Activated naive CD4-positive, alpha-beta T cell treated with anti-CD3 and anti-CD28 coated beads, Interleukin-2, amount 50 U/mL, for 24 hours (primary cell): ENCODE measurements around the gene BCR.
"Not testable (repeated sequence)": the region's sequence is repeated elsewhere in the genome, so short reads cannot be mapped to it uniquely, and the experiment has no call there.

ENCODE experiments used
- H3K27ac Mint-ChIP-seq: one replicate; pipeline ENCODE4 v1.8.0; 2021; ENCODE audit warnings: mild to moderate bottlenecking, mixed read lengths
- H3K27me3 Mint-ChIP-seq: one replicate; pipeline ENCODE4 v1.8.0; 2021; ENCODE audit warnings: mixed read lengths
- H3K36me3 Mint-ChIP-seq: one replicate; pipeline ENCODE4 v1.8.0; 2021; ENCODE audit warnings: mixed read lengths
- H3K4me1 Mint-ChIP-seq: one replicate; pipeline ENCODE4 v1.8.0; 2021; ENCODE audit warnings: mixed read lengths
- H3K4me3 Mint-ChIP-seq: one replicate; pipeline ENCODE4 v1.8.0; 2021; ENCODE audit warnings: mild to moderate bottlenecking, mixed read lengths
- H3K9me3 Mint-ChIP-seq: one replicate; pipeline ENCODE4 v1.8.0; 2021; ENCODE audit warnings: mixed read lengths

BCR gene

GRCh38 chr22:23353004-23353403 lies 172.7 kb downstream of the BCR start:
- Mint-ChIP-seq H3K4me3 (no peak overlapping the region), H3K36me3 (no peaks in the 10 kb centered on the region), H3K9me3 (no peaks in the 10 kb centered on the region), H3K27me3 (peaks cover 4% of the 10 kb centered on the region), H3K27ac (no peak overlapping the region), H3K4me1 (no peaks in the 10 kb centered on the region)

GRCh38 chr22:23353696-23354095 lies 173.4 kb downstream of the BCR start:
- H3K27ac Mint-ChIP-seq = no peak overlapping the region
- H3K4me3 Mint-ChIP-seq = no peak overlapping the region
- H3K4me1 Mint-ChIP-seq = no peaks in the 10 kb centered on the region

GRCh38 chr22:23356094-23356493 lies 175.8 kb downstream of the BCR start:
- H3K36me3 Mint-ChIP-seq = no peaks in the 10 kb centered on the region
- H3K27me3 Mint-ChIP-seq = peaks cover 3% of the 10 kb centered on the region
- H3K4me3 Mint-ChIP-seq = no peak overlapping the region
- H3K9me3 Mint-ChIP-seq = no peaks in the 10 kb centered on the region
- H3K27ac Mint-ChIP-seq = no peak overlapping the region
- H3K4me1 Mint-ChIP-seq = no peaks in the 10 kb centered on the region

More at GRCh38 chr22:23353696-23354095, 173.4 kb downstream of the BCR start:
- H3K36me3 Mint-ChIP-seq = no peaks in the 10 kb centered on the region
- H3K9me3 Mint-ChIP-seq = no peaks in the 10 kb centered on the region
- H3K27me3 Mint-ChIP-seq = peaks cover 3% of the 10 kb centered on the region

GRCh38 chr22:23357053-23357452 lies 176.7 kb downstream of the BCR start:
- Mint-ChIP-seq H3K36me3 (no peaks in the 10 kb centered on the region), H3K4me1 (no peaks in the 10 kb centered on the region), H3K27me3 (peaks cover 3% of the 10 kb centered on the region), H3K27ac (no peak overlapping the region), H3K9me3 (no peaks in the 10 kb centered on the region), H3K4me3 (no peak overlapping the region)

- Mint-ChIP-seq H3K9me3 (no peaks in the 10 kb centered on the region), H3K27me3 (no peaks in the 10 kb centered on the region), H3K27ac (no peak overlapping the region), H3K36me3 (no peaks in the 10 kb centered on the region), H3K4me3 (no peak overlapping the region), H3K4me1 (no peaks in the 10 kb centered on the region)
Measured at GRCh38 chr22:23359583-23360123, 179.3 kb downstream of the BCR start.

GRCh38 chr22:23361676-23362075 lies 181.4 kb downstream of the BCR start:
- H3K4me3 Mint-ChIP-seq = no peak overlapping the region
- no peaks in the 10 kb centered on the region for H3K4me1 Mint-ChIP-seq
- no peak overlapping the region for H3K27ac Mint-ChIP-seq
- H3K9me3 Mint-ChIP-seq = no peaks in the 10 kb centered on the region
- no peaks in the 10 kb centered on the region for H3K36me3 Mint-ChIP-seq
- H3K27me3 Mint-ChIP-seq = no peaks in the 10 kb centered on the region

- Mint-ChIP-seq H3K4me3 (no peak overlapping the region), H3K9me3 (no peaks in the 10 kb centered on the region), H3K4me1 (no peaks in the 10 kb centered on the region), H3K36me3 (no peaks in the 10 kb centered on the region), H3K27ac (no peak overlapping the region), H3K27me3 (peaks cover 2% of the 10 kb centered on the region)
Measured at GRCh38 chr22:23363683-23364082, 183.4 kb downstream of the BCR start.

GRCh38 chr22:23364389-23364788 lies 184.1 kb downstream of the BCR start:
- Mint-ChIP-seq H3K36me3 (no peaks in the 10 kb centered on the region), H3K4me1 (no peaks in the 10 kb centered on the region), H3K27ac (no peak overlapping the region), H3K9me3 (no peaks in the 10 kb centered on the region), H3K27me3 (peaks cover 5% of the 10 kb centered on the region), H3K4me3 (no peak overlapping the region)

GRCh38 chr22:23365524-23365923 lies 185.2 kb downstream of the BCR start:
- H3K4me3 Mint-ChIP-seq = no peak overlapping the region
- no peaks in the 10 kb centered on the region for H3K36me3 Mint-ChIP-seq
- H3K27ac Mint-ChIP-seq = no peak overlapping the region
- H3K27me3 Mint-ChIP-seq = peaks cover 8% of the 10 kb centered on the region
- H3K9me3 Mint-ChIP-seq = no peaks in the 10 kb centered on the region
- no peaks in the 10 kb centered on the region for H3K4me1 Mint-ChIP-seq

GRCh38 chr22:23365961-23366360 lies 185.7 kb downstream of the BCR start:
- Mint-ChIP-seq H3K4me3 (no peak overlapping the region), H3K4me1 (no peaks in the 10 kb centered on the region), H3K27me3 (peaks cover 8% of the 10 kb centered on the region), H3K9me3 (no peaks in the 10 kb centered on the region), H3K27ac (no peak overlapping the region), H3K36me3 (no peaks in the 10 kb centered on the region)

- not testable (repeated sequence) for H3K36me3 Mint-ChIP-seq, H3K4me3 Mint-ChIP-seq, H3K4me1 Mint-ChIP-seq, H3K9me3 Mint-ChIP-seq, H3K27me3 Mint-ChIP-seq, H3K27ac Mint-ChIP-seq
Measured at GRCh38 chr22:23367196-23367595, 186.9 kb downstream of the BCR start.
